HEK293 (cell line): ENCODE measurements around the gene PHACTR3.

Source experiments
- CTCF ChIA-PET: fragments of 350-600 bp; formaldehyde crosslinking; extraction: SDS; loops from one replicate; lab custom pipeline; 2021; ENCODE audit warnings: antibody characterized with exemption; lab: Yijun Ruan, JAX
- POLR2A ChIA-PET: fragments of 300-600 bp; formaldehyde crosslinking; extraction: SDS; loops from one replicate; lab custom pipeline; 2020; ENCODE audit warnings: antibody characterized with exemption, inconsistent platforms; lab: Yijun Ruan, JAX
- H3K27ac ChIP-seq: fragments of 200-500 bp; sonication (Bioruptor generic); 2 replicates; pipeline ENCODE4 v1.5.1; 2014; ENCODE audit warnings: low read depth, low read length, control low read depth, inconsistent platforms; ENCODE audit errors: extremely low read depth
- H3K36me3 ChIP-seq, 2 experiments: fragments of 200-500 bp in 1 of 2; sonication (Bioruptor generic) in 1 of 2; 1 replicate in 1 of 2; 2 replicates in 1 of 2; pipeline ENCODE4 v1.5.1; 2014 to 2017; ENCODE audit warnings: inconsistent platforms in 2 of 2, low read length in 2 of 2; ENCODE audit not compliant: control insufficient read depth in 2 of 2, insufficient read depth in 1 of 2
- H3K4me1 ChIP-seq: fragments of 200-500 bp; sonication (Bioruptor generic); 2 replicates; pipeline ENCODE4 v1.5.1; 2014; ENCODE audit warnings: mild to moderate bottlenecking, low read length, inconsistent platforms; ENCODE audit not compliant: control insufficient read depth, insufficient read depth
- H3K4me3 ChIP-seq: 2 replicates; pipeline ENCODE4 v1.5.1; 2011; ENCODE audit warnings: low read depth, mild to moderate bottlenecking, control low read depth, low read length, moderate library complexity
- H3K9me3 ChIP-seq: fragments of 200-500 bp; sonication (Bioruptor generic); 2 replicates; pipeline ENCODE4 v1.5.1; 2014; ENCODE audit warnings: low read depth, low read length, inconsistent platforms; ENCODE audit not compliant: control insufficient read depth, insufficient read depth
- BCL11B ChIP-seq: fragments of 450-650 bp; formaldehyde crosslinking; IDR thresholded peaks from 2 replicates; pipeline ENCODE4 v1.5.1; 2016; ENCODE audit warnings: low read depth, missing biosample characterization, missing genetic modification characterization
- GLIS2 ChIP-seq: fragments of 450-650 bp; formaldehyde crosslinking; IDR thresholded peaks from 2 replicates; pipeline ENCODE4 v1.5.1; 2016; ENCODE audit warnings: missing biosample characterization, missing genetic modification characterization
- KLF7 ChIP-seq: fragments of 450-650 bp; formaldehyde crosslinking; IDR thresholded peaks from 2 replicates; pipeline ENCODE4 v1.5.1; 2016; ENCODE audit warnings: missing biosample characterization, missing genetic modification characterization, borderline replicate concordance
- KLF9 ChIP-seq: fragments of 450-650 bp; formaldehyde crosslinking; IDR thresholded peaks from 2 replicates; pipeline ENCODE4 v1.5.1; 2016; ENCODE audit warnings: missing biosample characterization, missing genetic modification characterization, low read depth
- MZF1 ChIP-seq: fragments of 450-650 bp; formaldehyde crosslinking; IDR thresholded peaks from 2 replicates; pipeline ENCODE4 v1.5.1; 2017; ENCODE audit warnings: missing biosample characterization, missing genetic modification characterization, borderline replicate concordance
- PRDM1 ChIP-seq: fragments of 450-650 bp; formaldehyde crosslinking; IDR thresholded peaks from 2 replicates; pipeline ENCODE4; 2016; ENCODE audit warnings: missing biosample characterization, missing genetic modification characterization
- RBAK ChIP-seq: fragments of 450-650 bp; formaldehyde crosslinking; IDR thresholded peaks from 2 replicates; pipeline ENCODE4 v1.5.1; 2016; ENCODE audit warnings: missing biosample characterization, missing genetic modification characterization
- WT1 ChIP-seq: fragments of 450-650 bp; formaldehyde crosslinking; IDR thresholded peaks from 2 replicates; pipeline ENCODE4 v1.5.1; 2016; ENCODE audit warnings: missing biosample characterization, missing genetic modification characterization
- ZBTB7A ChIP-seq: fragments of 450-650 bp; formaldehyde crosslinking; IDR thresholded peaks from 2 replicates; pipeline ENCODE4 v1.5.1; 2016; ENCODE audit warnings: low read depth, missing biosample characterization, missing genetic modification characterization
- ZFP69B ChIP-seq: fragments of 450-650 bp; formaldehyde crosslinking; IDR thresholded peaks from 2 replicates; pipeline ENCODE4 v1.5.1; 2016; ENCODE audit warnings: missing biosample characterization, missing genetic modification characterization
- ZNF10 ChIP-seq: fragments of 450-650 bp; formaldehyde crosslinking; IDR thresholded peaks from 2 replicates; pipeline ENCODE4 v1.5.1; 2017; ENCODE audit warnings: missing biosample characterization, missing genetic modification characterization
- ZNF202 ChIP-seq: fragments of 450-650 bp; formaldehyde crosslinking; IDR thresholded peaks from 2 replicates; pipeline ENCODE4 v1.5.1; 2016; ENCODE audit warnings: missing biosample characterization, missing genetic modification characterization, borderline replicate concordance
- ZNF366 ChIP-seq: fragments of 450-650 bp; formaldehyde crosslinking; conservative IDR thresholded peaks from 2 replicates; pipeline ENCODE4 v1.5.1; 2016; ENCODE audit warnings: missing biosample characterization, missing genetic modification characterization
- ZNF514 ChIP-seq: fragments of 450-650 bp; formaldehyde crosslinking; IDR thresholded peaks from 2 replicates; pipeline ENCODE4 v1.5.1; 2016; ENCODE audit warnings: missing biosample characterization, missing genetic modification characterization
- ZNF529 ChIP-seq: fragments of 450-650 bp; formaldehyde crosslinking; IDR thresholded peaks from 2 replicates; pipeline ENCODE4 v1.5.1; 2017; ENCODE audit warnings: missing genetic modification characterization, missing biosample characterization; ENCODE audit not compliant: insufficient replicate concordance
- ZNF558 ChIP-seq: fragments of 450-650 bp; formaldehyde crosslinking; IDR thresholded peaks from 2 replicates; pipeline ENCODE4 v1.5.1; 2016; ENCODE audit warnings: missing biosample characterization, missing genetic modification characterization
- ZNF571 ChIP-seq: fragments of 450-650 bp; formaldehyde crosslinking; IDR thresholded peaks from 2 replicates; pipeline ENCODE4 v1.5.0; 2017; ENCODE audit warnings: missing biosample characterization, missing genetic modification characterization
- ZNF621 ChIP-seq: fragments of 450-650 bp; formaldehyde crosslinking; IDR thresholded peaks from 2 replicates; pipeline ENCODE4 v1.5.1; 2017; ENCODE audit warnings: missing biosample characterization, missing genetic modification characterization
- ZNF660 ChIP-seq: fragments of 450-650 bp; IDR thresholded peaks from 2 replicates; pipeline ENCODE4 v1.5.1; 2018; ENCODE audit warnings: missing biosample characterization, mild to moderate bottlenecking, missing genetic modification characterization
- ZNF664 ChIP-seq: fragments of 450-650 bp; formaldehyde crosslinking; IDR thresholded peaks from 2 replicates; pipeline ENCODE4 v1.5.1; 2016; ENCODE audit warnings: missing biosample characterization, missing genetic modification characterization
- ZNF692 ChIP-seq: fragments of 450-650 bp; formaldehyde crosslinking; IDR thresholded peaks from 2 replicates; pipeline ENCODE4 v1.5.1; 2016; ENCODE audit warnings: missing biosample characterization, missing genetic modification characterization
- ZNF701 ChIP-seq: fragments of 450-650 bp; formaldehyde crosslinking; IDR thresholded peaks from 2 replicates; pipeline ENCODE4 v1.5.1; 2016; ENCODE audit warnings: missing biosample characterization, missing genetic modification characterization
- ZNF830 ChIP-seq: fragments of 450-650 bp; IDR thresholded peaks from 2 replicates; pipeline ENCODE4 v1.5.0; 2018; ENCODE audit warnings: missing biosample characterization, missing genetic modification characterization, low read depth, mild to moderate bottlenecking, moderate library complexity
- TF ChIP-seq, protein P1 (sequence below): sonication (generic); formaldehyde crosslinking; IDR thresholded peaks from 2 replicates; pipeline ENCODE4 v1.8.1; 2022; ENCODE audit warnings: mild to moderate bottlenecking, moderate library complexity, missing genetic modification reagents
- TF ChIP-seq, protein P2 (sequence below): fragments of 450-650 bp; formaldehyde crosslinking; IDR thresholded peaks from 2 replicates; pipeline ENCODE4 v1.5.1; 2016; ENCODE audit warnings: missing biosample characterization, missing genetic modification characterization
- TF ChIP-seq, protein P3 (sequence below): fragments of 450-650 bp; formaldehyde crosslinking; IDR thresholded peaks from 2 replicates; pipeline ENCODE4; 2016; ENCODE audit warnings: missing biosample characterization, missing genetic modification characterization
- TF ChIP-seq, protein P4 (sequence below): fragments of 450-650 bp; formaldehyde crosslinking; IDR thresholded peaks from 2 replicates; pipeline ENCODE4 v1.5.1; 2016; ENCODE audit warnings: missing biosample characterization, missing genetic modification characterization

The PHACTR3 gene

DNA sequence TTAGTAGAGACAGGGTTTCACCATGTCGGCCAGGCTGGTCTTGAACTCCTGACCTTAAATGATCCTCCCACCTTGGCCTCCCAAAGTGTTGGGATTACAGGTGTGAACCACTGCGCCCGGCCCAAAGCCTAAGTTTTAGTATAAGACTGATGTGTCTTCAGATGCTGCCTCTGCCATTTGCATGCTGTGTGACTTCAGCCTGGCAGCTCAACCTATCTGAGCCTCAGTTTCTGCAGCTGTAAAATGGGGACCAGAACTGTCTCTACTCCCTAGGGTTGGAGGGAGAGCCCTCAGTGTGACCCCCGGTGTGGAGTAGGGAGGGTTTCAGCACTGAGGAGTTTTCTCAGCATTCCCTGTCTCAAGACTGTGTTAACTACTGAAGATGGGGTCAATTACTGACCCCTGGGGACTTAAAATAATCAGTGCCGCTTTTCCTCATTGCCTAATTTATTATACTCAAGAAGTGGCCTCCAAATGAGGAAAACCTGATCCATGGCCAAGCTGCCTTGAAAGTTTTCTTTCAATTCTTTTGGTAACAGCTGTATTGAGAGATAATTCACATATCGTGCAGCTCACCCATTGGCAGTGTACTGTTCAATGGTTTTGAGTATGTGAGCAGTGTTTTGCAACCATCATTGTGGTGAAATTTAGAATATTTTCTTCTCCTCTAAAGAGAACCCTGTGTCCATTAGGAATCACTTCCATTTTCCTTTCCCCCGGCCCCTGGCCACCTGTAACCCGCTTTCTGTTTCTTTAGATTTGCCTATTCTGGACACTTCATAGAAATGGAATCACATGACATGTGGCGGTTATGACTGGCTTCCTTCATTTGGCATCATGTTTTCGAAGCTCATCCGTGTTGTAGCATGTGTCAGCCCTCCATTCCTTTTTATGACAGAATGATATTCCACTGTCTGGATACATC lies 64.8 kb downstream of the PHACTR3 start:
- H3K9me3 ChIP-seq: no peaks in the 10 kb centered on the region
- CTCF ChIA-PET: no interaction called here
- no peak overlapping the region for H3K27ac ChIP-seq
- H3K36me3 ChIP-seq: no peaks in the 10 kb centered on the region
- H3K4me3 ChIP-seq: no peak overlapping the region
- H3K4me1 ChIP-seq: no peaks in the 10 kb centered on the region
- TF ChIP-seq, protein P1, sequence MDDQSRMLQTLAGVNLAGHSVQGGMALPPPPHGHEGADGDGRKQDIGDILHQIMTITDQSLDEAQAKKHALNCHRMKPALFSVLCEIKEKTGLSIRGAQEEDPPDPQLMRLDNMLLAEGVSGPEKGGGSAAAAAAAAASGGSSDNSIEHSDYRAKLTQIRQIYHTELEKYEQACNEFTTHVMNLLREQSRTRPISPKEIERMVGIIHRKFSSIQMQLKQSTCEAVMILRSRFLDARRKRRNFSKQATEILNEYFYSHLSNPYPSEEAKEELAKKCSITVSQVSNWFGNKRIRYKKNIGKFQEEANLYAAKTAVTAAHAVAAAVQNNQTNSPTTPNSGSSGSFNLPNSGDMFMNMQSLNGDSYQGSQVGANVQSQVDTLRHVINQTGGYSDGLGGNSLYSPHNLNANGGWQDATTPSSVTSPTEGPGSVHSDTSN (CRISPR knock-in tag): no peak
- no peak for TF ChIP-seq ZFP69B (tag by site-specific recombination)
- TF ChIP-seq ZNF701 (tag by site-specific recombination): no peak
- TF ChIP-seq KLF9 (tag by site-specific recombination): no peak
- TF ChIP-seq MZF1: no peak
- TF ChIP-seq, protein P2, sequence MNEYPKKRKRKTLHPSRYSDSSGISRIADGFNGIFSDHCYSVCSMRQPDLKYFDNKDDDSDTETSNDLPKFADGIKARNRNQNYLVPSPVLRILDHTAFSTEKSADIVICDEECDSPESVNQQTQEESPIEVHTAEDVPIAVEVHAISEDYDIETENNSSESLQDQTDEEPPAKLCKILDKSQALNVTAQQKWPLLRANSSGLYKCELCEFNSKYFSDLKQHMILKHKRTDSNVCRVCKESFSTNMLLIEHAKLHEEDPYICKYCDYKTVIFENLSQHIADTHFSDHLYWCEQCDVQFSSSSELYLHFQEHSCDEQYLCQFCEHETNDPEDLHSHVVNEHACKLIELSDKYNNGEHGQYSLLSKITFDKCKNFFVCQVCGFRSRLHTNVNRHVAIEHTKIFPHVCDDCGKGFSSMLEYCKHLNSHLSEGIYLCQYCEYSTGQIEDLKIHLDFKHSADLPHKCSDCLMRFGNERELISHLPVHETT (tag by site-specific recombination): no peak
- TF ChIP-seq ZNF558: no peak
- TF ChIP-seq ZNF664 (tag by site-specific recombination): no peak
- no peak for TF ChIP-seq ZNF660
- no peak for TF ChIP-seq WT1
- TF ChIP-seq BCL11B (tag by site-specific recombination): no peak
- TF ChIP-seq ZNF366 (tag by site-specific recombination): no peak
- TF ChIP-seq RBAK (tag by site-specific recombination): no peak
- TF ChIP-seq, protein P3, sequence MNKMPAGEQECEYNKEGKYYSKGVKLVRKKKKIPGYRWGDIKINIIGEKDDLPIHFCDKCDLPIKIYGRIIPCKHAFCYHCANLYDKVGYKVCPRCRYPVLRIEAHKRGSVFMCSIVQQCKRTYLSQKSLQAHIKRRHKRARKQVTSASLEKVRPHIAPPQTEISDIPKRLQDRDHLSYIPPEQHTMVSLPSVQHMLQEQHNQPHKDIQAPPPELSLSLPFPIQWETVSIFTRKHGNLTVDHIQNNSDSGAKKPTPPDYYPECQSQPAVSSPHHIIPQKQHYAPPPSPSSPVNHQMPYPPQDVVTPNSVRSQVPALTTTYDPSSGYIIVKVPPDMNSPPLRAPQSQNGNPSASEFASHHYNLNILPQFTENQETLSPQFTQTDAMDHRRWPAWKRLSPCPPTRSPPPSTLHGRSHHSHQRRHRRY: no peak
- TF ChIP-seq ZNF571: no peak
- TF ChIP-seq GLIS2 (tag by site-specific recombination): no peak
- no peak for TF ChIP-seq ZNF621 (tag by site-specific recombination)
- TF ChIP-seq ZNF202 (tag by site-specific recombination): no peak
- POLR2A ChIA-PET: no interaction called here

GRCh38 chr20:59670786-59671492 lies 66.6 kb downstream of the PHACTR3 start:
- no peaks in the 10 kb centered on the region for H3K4me1 ChIP-seq
- ChIA-PET CTCF (no interaction called here), POLR2A (no interaction called here)
- H3K36me3 ChIP-seq: no peaks in the 10 kb centered on the region
- H3K4me3 ChIP-seq: no peak overlapping the region
- no peaks in the 10 kb centered on the region for H3K9me3 ChIP-seq
- no peak overlapping the region for H3K27ac ChIP-seq
- TF ChIP-seq ZNF692 (tag by site-specific recombination) (no peak), ZNF830 (no peak), BCL11B (tag by site-specific recombination) (no peak), ZNF10 (no peak), PRDM1 (tag by site-specific recombination) (no peak), KLF7 (tag by site-specific recombination) (no peak), ZNF529 (tag by site-specific recombination) (no peak), ZNF514 (tag by site-specific recombination) (no peak), ZBTB7A (tag by site-specific recombination) (no peak)
- TF ChIP-seq, protein P4, sequence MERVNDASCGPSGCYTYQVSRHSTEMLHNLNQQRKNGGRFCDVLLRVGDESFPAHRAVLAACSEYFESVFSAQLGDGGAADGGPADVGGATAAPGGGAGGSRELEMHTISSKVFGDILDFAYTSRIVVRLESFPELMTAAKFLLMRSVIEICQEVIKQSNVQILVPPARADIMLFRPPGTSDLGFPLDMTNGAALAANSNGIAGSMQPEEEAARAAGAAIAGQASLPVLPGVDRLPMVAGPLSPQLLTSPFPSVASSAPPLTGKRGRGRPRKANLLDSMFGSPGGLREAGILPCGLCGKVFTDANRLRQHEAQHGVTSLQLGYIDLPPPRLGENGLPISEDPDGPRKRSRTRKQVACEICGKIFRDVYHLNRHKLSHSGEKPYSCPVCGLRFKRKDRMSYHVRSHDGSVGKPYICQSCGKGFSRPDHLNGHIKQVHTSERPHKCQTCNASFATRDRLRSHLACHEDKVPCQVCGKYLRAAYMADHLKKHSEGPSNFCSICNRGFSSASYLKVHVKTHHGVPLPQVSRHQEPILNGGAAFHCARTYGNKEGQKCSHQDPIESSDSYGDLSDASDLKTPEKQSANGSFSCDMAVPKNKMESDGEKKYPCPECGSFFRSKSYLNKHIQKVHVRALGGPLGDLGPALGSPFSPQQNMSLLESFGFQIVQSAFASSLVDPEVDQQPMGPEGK: no peak
